NCI-H1092 treated with DMSO at 0.1 percent for 48 hours (cell line): ENCODE results near the gene KAT6B.

Experiments
- DNase-seq: peaks from one replicate; lab custom pipeline; 2025; lab: John Stamatoyannopoulos, UW

KAT6B gene

DNA sequence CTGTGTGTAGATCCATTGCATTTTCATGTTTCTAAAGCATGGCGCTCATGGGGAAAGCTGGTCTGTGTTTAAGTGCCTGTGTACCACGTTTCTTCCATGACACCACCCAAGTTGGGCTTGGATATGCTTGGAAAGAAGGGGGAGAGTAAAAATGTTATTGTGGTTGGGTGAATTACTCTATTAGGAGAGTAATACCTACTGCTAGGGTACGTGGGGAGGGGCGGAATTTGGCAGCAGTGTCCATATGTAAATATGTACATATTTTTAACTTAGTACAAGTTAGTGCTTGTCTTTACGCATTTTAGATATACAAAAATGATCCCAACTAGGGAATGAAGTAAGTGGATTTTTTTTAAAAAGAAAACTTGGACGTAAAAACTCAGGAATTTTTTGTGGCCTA is 242.1 kb downstream of the KAT6B start:
- no peak for DNase-seq

DNA sequence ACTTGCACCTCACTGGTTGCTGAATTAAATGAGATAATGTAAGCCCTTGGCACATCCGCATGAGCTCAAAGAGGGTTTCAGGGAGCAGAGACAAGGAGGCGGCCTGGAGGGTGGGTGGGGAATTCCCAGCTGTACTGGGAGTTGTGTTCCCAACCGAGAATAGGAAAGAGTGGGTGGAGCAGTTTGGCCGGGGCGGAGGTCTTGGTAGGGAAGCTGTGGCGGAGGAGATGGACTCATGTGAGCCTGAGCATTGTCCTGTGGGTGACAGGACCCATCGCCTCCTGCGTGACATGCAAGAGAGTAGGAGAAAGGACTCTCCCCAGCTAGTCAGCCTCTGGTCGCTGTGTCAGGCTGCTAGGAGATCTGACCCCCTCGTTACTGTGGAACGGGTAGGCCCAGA is 244.1 kb downstream of the KAT6B start:
- no peak for DNase-seq

DNA sequence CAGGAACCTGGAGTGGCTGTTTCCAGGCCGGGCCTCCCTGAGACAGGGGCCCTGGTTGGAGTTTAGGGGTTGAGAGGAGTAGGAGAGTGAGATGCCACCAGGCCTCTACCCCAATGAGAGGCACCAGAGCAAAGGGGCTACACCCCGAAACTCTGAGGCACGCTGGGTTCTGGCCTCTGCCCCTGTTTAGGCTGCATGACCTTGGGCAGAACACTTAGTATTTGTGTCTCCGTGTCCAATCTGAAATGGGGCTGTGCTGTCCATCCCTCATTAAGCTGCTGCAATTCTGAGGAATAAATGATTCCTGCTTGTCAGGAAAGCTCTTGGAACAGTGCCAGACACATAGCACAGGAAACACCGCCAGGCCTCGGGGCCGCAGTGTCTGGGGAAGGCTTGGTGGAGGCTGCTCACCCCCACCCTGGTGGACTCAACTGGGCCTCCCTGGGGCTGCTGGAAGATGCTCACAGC is 244.6 kb downstream of the KAT6B start:
- DNase-seq = no peak

DNA sequence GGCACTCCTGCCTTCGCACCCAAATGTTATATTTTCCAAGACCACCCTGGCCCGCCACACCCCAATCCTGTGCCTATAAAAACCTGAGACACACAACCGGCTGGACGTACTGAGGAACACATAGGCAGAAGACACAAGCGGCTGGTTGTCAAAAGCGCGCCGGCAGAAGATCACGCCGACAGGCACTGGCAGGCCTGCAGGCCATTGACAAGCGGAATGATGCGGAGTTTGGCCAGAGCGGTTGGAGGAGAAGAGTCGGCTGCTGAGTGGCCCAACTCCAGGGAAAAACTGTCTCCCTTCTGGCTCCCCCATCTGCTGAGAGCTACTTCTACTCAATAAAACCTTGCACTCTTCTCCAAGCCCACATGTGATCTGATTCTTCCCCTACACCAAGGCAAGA is 245.4 kb downstream of the KAT6B start:
- DNase-seq = no peak

DNA sequence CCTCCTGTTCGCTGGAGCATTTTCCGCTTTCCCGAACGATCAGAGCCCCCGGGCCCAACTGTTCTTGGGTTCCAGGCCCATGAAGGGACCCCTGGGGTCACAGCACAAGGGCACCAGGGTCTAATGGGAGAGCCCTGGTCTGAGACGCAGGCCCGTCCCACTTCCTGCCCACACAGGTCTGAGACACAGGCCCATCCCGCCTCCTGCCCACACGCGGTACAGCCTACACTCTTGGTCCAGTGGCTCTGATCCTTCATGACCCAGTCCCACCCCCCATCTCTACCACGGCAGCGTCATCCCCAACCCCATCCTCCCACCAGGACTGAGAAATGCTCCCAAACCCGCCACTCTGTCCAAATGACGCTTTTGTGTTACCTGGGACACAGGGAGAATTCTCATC is 246.3 kb downstream of the KAT6B start:
- no peak for DNase-seq

DNA sequence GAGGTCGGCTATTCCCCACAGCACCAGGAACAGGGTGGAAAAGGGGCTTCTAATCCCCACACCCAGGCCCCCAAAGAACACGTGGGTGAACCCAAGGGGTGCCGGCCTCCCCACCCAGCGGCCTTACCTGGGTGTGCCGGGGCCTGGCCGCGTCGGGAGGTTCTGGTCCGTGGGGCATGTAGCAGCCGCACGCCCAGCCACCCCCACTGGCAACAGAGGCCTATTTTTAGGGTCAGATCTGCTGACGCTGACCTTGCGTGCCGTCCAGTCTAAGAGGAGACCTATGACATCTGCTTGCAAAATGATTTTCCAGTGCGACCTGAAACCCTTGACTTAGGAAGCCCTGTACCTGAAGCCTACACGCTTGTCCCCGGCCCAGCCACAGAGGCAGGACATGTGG is 247.0 kb downstream of the KAT6B start:
- DNase-seq = no peak

DNA sequence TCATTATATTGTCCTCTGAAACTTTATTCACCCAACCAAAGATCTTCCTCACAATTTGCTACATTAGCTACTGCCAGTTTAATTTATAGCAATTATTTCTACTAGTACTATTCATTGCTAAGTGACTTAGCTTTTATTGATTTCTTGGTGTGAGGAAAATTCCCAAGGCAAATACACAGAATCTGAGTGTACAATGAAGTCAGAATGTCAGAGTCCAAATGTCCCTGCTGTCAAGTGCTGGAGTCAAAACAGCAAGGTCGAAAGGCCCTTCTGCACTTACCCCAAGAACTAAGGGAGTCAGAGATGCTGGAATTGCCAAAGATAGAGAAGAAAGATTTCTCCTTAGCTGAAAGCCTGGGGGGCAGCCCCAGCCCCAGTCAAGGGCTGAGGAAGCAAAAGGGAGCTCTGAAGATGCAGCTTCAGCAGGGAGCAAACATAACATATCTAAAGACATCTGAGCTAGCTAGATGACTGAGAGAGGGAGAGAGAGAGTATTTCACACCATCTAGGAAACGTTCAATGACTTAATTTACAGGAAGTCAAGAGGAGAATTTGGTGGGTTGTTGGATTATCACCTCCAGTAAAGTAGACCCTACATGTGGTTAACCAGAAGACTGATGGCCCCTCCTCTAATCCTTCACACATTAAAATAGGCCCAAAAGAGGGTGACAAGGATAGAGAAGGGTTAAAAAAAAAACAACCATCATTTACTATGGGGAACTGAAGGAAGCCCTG is 248.5 kb downstream of the KAT6B start:
- no peak for DNase-seq

DNA sequence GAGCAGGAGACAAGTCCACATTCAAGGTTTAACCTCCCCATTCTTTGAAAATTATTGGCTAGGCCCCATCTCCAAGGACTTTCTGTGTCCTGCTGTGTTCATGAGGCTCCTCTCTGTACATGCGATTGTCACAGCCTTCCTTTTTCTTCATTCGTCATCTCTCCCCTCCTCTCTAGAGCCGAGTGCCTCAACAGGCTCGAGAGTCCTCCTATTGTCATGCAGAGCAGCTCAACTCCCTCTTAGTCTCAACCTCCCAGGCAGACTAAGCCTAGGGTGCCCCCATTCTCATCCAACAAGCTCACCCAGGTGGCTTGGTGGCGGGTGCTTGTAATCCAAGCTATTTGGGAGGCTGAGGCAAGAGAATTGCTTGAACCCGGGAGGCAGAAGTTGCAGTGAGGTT is 249.9 kb downstream of the KAT6B start:
- DNase-seq = no peak

DNA sequence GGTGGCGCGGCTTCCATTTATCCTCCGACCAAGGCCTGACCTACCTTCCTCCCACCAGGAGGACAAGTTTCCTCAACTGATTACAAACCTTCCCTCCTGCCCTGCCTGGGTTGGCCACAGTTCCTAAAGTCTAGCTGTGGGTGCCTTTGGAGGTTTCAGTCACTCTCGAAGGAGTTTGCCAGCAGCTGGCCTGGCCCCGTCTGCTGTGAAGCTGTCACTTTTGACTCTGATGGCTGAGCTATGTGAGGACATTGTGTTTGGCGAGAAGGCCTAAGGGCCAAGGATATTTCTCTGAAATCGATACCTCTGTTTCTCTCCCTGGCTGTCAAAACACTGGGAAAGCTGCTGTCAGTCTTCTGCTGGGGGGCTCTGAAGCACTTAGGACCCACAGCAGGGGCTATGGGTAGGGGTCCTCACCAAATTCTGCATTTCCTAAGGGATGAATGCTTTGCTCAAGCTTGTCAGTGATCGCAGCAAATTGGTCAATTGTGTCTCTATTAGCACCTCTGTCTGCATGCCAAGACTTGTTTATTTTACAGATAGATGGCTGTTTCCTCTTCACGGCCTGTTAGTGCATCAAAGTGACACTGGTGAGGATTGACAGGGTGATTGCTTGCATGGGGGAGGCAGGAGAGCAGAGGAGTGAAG is 253.2 kb downstream of the KAT6B start:
- no peak for DNase-seq

DNA sequence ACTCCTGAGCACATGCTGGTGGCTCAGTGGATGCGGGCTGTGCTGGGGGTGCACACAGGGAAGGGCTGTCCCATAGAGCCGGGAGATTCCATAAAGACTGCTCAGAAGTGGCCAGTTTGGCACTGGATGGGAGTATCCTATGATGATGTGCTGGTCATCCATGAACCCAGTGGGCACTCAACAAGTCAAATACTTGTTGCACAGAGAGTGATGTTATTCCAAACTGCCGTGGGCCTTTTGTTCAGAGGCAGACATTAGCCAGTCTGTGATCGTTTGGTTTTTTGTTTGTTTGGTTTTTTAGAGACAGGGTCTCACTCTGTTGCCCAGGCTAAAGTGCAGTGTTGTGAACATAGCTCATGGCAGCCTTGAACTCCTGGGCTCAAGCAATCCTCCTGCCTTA is 254.2 kb downstream of the KAT6B start:
- no peak for DNase-seq

DNA sequence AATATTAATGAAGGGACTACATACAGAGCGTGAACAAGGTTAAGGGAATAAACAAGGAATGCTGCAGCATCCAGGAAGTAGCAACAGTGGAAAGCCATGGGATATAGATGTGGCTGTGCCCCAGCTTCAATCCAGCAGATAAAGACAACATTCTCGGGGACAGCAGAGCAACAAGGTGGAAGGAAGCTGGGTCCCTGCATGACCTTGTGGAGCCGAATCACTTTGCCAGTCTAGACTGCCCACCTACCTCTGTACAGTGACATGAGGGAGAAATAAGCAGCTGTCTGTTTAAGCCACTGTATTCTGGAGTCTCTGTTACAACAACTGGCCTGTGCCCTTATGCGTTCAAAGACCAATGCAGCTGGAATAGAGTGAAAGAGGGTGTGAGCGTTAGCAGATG is 255.0 kb downstream of the KAT6B start:
- DNase-seq = no peak
